Measurements from ENCODE around the gene TRIP13.
"Not testable (repeated sequence)": the region's sequence is repeated elsewhere in the genome, so short reads cannot be mapped to it uniquely, and the experiment has no call there.

TRIP13 gene

GRCh38 chr5:892394-893136 is at the start of gene TRIP13, which contains the start of gene BRD9:
Gene TRIP13 (plus strand): TSS chr5:892884. CDS start chr5:892999, 115 bp downstream.
Gene BRD9 (minus strand): TSS chr5:892801. CDS start chr5:892657, 144 bp downstream.
- peak; percentile 17 for DNase-seq (ENCODE audit: low read depth, low spot score)

GRCh38 chr5:843371-843770 is 49.3 kb upstream of the TRIP13 start:
- not testable (repeated sequence) for DNase-seq (ENCODE audit: low read depth, low spot score)

GRCh38 chr5:843926-844325 is 48.8 kb upstream of the TRIP13 start:
- not testable (repeated sequence) for DNase-seq (ENCODE audit: low read depth, low spot score)

GRCh38 chr5:844426-844825 is 48.3 kb upstream of the TRIP13 start:
- not testable (repeated sequence) for DNase-seq (ENCODE audit: low read depth, low spot score)

- DNase-seq (ENCODE audit: low read depth, low spot score) = not testable (repeated sequence)
Observed at GRCh38 chr5:845031-845675, 47.5 kb upstream of the TRIP13 start.

GRCh38 chr5:845676-846601 is 46.7 kb upstream of the TRIP13 start:
- DNase-seq (ENCODE audit: low read depth, low spot score) = not testable (repeated sequence)

- not testable (repeated sequence) for DNase-seq (ENCODE audit: low read depth, low spot score)
Observed at GRCh38 chr5:846602-847091, 46.0 kb upstream of the TRIP13 start.

- DNase-seq (ENCODE audit: low read depth, low spot score) = not testable (repeated sequence)
Observed at GRCh38 chr5:847212-847611, 45.5 kb upstream of the TRIP13 start.

GRCh38 chr5:847736-848135 is 44.9 kb upstream of the TRIP13 start:
- not testable (repeated sequence) for DNase-seq (ENCODE audit: low read depth, low spot score)

GRCh38 chr5:848671-849111 is 44.0 kb upstream of the TRIP13 start:
- no peak for DNase-seq (ENCODE audit: low read depth, low spot score)

- no peak for DNase-seq (ENCODE audit: low read depth, low spot score)
Observed at GRCh38 chr5:849651-850301, 42.9 kb upstream of the TRIP13 start.

GRCh38 chr5:850511-851006 is 42.1 kb upstream of the TRIP13 start, which contains the start of gene ZDHHC11:
Gene ZDHHC11 (minus strand): TSS chr5:850986. CDS start chr5:850602, 384 bp downstream.
- no peak for DNase-seq (ENCODE audit: low read depth, low spot score)

- no peak for DNase-seq (ENCODE audit: low read depth, low spot score)
Observed at GRCh38 chr5:851076-851475, 41.6 kb upstream of the TRIP13 start.

GRCh38 chr5:851553-851952 is 41.1 kb upstream of the TRIP13 start:
- no peak for DNase-seq (ENCODE audit: low read depth, low spot score)

GRCh38 chr5:852018-852417 is 40.7 kb upstream of the TRIP13 start:
- no peak for DNase-seq (ENCODE audit: low read depth, low spot score)

- no peak for DNase-seq (ENCODE audit: low read depth, low spot score)
Observed at GRCh38 chr5:852431-853401, 40.0 kb upstream of the TRIP13 start.

GRCh38 chr5:853416-854090 is 39.1 kb upstream of the TRIP13 start:
- not testable (repeated sequence) for DNase-seq (ENCODE audit: low read depth, low spot score)

GRCh38 chr5:854217-854616 is 38.5 kb upstream of the TRIP13 start:
- DNase-seq (ENCODE audit: low read depth, low spot score) = no peak
